ENCODE results near the gene TUBGCP2. TPM values are rescaled to one million over a fixed set of nuclear protein-coding genes. Genes with fewer than 3 reads are reported as not detected.

TUBGCP2 gene
- total RNA-seq, 1 experiment from 2014 or later = 52.4 TPM

DNA sequence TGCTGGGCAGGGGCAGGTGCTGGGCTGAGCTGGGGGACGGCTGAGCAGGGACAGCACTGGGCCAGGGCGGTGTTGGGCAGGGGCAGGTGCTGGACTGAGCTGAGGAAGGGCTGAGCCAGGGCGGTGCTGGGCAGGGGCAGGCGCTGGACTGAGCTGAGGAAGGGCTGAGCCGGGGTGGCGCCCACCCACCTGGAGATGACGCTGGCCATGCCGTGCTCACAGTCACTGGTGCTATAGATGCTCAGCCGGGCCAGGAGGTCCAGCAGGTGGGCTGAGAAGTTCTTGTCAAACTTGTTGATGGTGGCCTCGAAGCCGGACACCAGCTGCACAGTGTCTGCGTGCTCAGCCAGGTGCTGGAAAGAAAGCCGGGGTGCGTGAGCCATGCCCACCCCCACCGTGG lies 27.6 kb downstream of the TUBGCP2 start:
- H4K20me1 ChIP-seq (ENCODE audit: control insufficient read depth, insufficient read depth, insufficient read length) = no peaks in the 10 kb centered on the region
- DNase-seq = no peak
- H3K23me2 ChIP-seq (ENCODE audit: insufficient read length, low read depth, low read length, poor library complexity, severe bottlenecking) = peaks cover 6% of the 10 kb centered on the region
- no CpG with 5 or more reads among the region's 15 CpGs for WGBS (ENCODE audit: extremely low coverage, insufficient read length, low lambda C conversion rate)
- H3K27ac ChIP-seq (ENCODE audit: insufficient read length, low read depth, low read length) = no peak overlapping the region
- H3K4me2 ChIP-seq (ENCODE audit: insufficient read depth, insufficient read length, low read length) = no peak overlapping the region
- H3K9me3 ChIP-seq (ENCODE audit: control insufficient read depth, low read depth, low read length) = no peaks in the 10 kb centered on the region
- Mint-ChIP-seq H3K27me3 (ENCODE audit: low read depth) (peaks cover 3% of the 10 kb centered on the region), H3K4me1 (peaks cover 2 to 3% of the 10 kb centered on the region in 2 experiments; a peak in 2 of 4 replicates), H3K4me3 (no peak overlapping the region), H3K36me3 (ENCODE audit: insufficient read depth in 1 of 3, low read depth in 3 of 3) (peaks cover 14 to 52% (median 41%) of the 10 kb centered on the region in 3 experiments; a peak in 6 of 7 replicates), H3K9me3 (no peaks in the 10 kb centered on the region), H3K27ac (no peak overlapping the region; a peak in 1 of 7 replicates)
- H4K5ac ChIP-seq (ENCODE audit: insufficient read length, low read depth, low read length) = no peak overlapping the region
- TF ChIP-seq, protein P1, sequence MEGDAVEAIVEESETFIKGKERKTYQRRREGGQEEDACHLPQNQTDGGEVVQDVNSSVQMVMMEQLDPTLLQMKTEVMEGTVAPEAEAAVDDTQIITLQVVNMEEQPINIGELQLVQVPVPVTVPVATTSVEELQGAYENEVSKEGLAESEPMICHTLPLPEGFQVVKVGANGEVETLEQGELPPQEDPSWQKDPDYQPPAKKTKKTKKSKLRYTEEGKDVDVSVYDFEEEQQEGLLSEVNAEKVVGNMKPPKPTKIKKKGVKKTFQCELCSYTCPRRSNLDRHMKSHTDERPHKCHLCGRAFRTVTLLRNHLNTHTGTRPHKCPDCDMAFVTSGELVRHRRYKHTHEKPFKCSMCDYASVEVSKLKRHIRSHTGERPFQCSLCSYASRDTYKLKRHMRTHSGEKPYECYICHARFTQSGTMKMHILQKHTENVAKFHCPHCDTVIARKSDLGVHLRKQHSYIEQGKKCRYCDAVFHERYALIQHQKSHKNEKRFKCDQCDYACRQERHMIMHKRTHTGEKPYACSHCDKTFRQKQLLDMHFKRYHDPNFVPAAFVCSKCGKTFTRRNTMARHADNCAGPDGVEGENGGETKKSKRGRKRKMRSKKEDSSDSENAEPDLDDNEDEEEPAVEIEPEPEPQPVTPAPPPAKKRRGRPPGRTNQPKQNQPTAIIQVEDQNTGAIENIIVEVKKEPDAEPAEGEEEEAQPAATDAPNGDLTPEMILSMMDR (conservative IDR thresholded peaks at IDR 0.05) = no peak
- no peak overlapping the region for H2AFZ ChIP-seq (ENCODE audit: low read length)
- no peak overlapping the region for H2AK5ac ChIP-seq (ENCODE audit: insufficient read length, low read length)
- no peak overlapping the region for H4K91ac ChIP-seq (ENCODE audit: insufficient read length, low read depth, low read length)
- no peak overlapping the region for H3K9ac ChIP-seq (ENCODE audit: extremely low read depth, insufficient read length, low read length)
- H3K79me1 ChIP-seq (ENCODE audit: insufficient read depth, low read depth, low read length, poor library complexity, severe bottlenecking) = no peaks in the 10 kb centered on the region
- H2BK20ac ChIP-seq (ENCODE audit: low read depth, low read length, poor library complexity, severe bottlenecking) = no peak overlapping the region
- H3K4me1 ChIP-seq (ENCODE audit: insufficient read depth, low read length) = no peaks in the 10 kb centered on the region
- H2BK120ac ChIP-seq (ENCODE audit: low read depth, low read length, poor library complexity, severe bottlenecking) = no peak overlapping the region
- H3K18ac ChIP-seq (ENCODE audit: insufficient read length, low read depth, low read length) = no peak overlapping the region
- H3K79me2 ChIP-seq (ENCODE audit: insufficient read depth, low read length) = no peaks in the 10 kb centered on the region
- H2BK5ac ChIP-seq (ENCODE audit: insufficient read length, low read length) = no peak overlapping the region
- H3K56ac ChIP-seq (ENCODE audit: insufficient read length, low read depth, low read length) = no peak overlapping the region
- no peak overlapping the region for H3K23ac ChIP-seq (ENCODE audit: insufficient read length, low read depth, low read length)
- no peak overlapping the region for H4K8ac ChIP-seq (replicated peaks; ENCODE audit: insufficient read length, low read depth, low read length)
- no peak overlapping the region for H2BK12ac ChIP-seq (ENCODE audit: insufficient read length, low read depth, low read length)
- no peak overlapping the region for H3K14ac ChIP-seq (ENCODE audit: insufficient read depth, low read length)
- no peak overlapping the region for H3T11ph ChIP-seq (ENCODE audit: low read length)
- H3K27me3 ChIP-seq (ENCODE audit: insufficient read depth, low read length) = no peaks in the 10 kb centered on the region; the same call in 1 of the 2 replicates
- no peak overlapping the region for H2BK15ac ChIP-seq (ENCODE audit: low read depth, low read length)
- H3K4ac ChIP-seq (ENCODE audit: low read depth, low read length) = no peak overlapping the region

Measured in H9 (cell line).